Activated naive CD4-positive, alpha-beta T cell treated with Interleukin-2 at 50 U/mL for 16 hours (primary cell): ENCODE data around the gene ENC1.
"Not testable (repeated sequence)": the region's sequence is repeated elsewhere in the genome, so short reads cannot be mapped to it uniquely, and the experiment has no call there.

Experiments
- DNase-seq: peaks from one replicate; pipeline ENCODE4 v3.0.0-alpha.2; 2020

Gene ENC1, protein sequence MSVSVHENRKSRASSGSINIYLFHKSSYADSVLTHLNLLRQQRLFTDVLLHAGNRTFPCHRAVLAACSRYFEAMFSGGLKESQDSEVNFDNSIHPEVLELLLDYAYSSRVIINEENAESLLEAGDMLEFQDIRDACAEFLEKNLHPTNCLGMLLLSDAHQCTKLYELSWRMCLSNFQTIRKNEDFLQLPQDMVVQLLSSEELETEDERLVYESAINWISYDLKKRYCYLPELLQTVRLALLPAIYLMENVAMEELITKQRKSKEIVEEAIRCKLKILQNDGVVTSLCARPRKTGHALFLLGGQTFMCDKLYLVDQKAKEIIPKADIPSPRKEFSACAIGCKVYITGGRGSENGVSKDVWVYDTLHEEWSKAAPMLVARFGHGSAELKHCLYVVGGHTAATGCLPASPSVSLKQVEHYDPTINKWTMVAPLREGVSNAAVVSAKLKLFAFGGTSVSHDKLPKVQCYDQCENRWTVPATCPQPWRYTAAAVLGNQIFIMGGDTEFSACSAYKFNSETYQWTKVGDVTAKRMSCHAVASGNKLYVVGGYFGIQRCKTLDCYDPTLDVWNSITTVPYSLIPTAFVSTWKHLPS

DNA sequence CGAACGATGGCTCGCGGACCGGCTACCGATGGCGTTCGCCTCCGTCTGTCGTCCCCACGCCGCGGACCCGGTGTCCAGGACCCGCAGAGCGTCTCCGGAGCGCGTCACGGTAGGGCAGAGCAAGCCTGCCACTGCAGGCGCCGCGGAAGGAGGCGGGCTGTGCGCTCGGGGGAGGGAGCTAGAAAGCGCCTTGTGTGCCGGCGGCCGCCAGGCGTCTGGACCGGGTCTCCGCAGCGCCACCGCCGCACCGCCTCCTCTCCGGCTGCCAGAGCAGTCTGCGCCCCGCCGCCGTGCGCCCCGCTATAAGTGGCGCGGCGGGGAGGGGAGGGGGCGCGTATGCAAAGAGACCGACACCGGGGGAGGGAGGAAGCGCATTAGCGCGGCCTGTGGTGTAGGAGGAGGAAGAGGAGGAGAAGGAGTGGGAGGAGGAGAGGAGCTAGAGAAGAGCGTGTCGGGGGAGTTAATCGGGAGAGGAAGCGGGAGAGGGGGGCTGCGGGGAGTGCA, at the start of gene ENC1:
Gene ENC1 (minus strand): TSS at position 279 of the 504 bp plus-strand sequence. CDS start 4,243 bp downstream, outside the sequence.
- DNase-seq: peak; percentile 80

DNA sequence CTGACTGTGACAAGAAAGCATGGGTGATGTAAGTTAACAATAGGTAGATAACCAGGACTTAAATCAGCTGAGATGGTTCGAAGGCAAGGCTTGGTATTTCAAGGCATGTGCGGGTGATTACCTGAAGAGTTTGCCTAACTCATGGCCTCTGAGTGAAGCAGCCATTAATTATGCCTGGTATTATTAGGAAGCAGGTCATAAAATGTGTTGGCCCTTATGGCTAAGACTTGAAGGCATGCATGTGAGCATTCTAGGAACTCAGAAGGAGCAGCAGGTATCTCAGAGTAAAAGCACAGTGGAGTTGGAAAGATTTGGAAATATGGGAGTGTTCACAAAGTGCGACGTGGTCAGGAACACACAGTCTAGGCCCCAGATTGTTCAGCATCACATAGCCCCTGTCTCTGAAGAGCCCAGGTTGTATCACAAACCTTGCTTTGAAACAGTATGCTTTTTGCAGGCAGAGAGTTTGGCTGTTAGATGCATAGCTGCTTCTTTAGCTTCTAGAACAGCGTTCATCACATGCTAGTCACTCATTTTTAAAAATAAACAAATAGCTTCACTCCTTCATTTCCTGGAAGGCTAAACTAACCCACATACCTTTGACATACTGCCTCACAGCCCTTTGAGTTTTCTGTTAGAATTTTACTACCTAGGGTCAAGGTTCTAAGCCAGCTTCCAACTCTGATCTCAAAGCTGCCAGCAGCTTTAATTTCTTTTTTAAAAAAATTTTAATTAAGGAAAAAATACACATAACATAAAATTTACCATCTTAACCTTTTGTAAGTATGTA, 46.6 kb upstream of the ENC1 start:
- DNase-seq: no peak

DNA sequence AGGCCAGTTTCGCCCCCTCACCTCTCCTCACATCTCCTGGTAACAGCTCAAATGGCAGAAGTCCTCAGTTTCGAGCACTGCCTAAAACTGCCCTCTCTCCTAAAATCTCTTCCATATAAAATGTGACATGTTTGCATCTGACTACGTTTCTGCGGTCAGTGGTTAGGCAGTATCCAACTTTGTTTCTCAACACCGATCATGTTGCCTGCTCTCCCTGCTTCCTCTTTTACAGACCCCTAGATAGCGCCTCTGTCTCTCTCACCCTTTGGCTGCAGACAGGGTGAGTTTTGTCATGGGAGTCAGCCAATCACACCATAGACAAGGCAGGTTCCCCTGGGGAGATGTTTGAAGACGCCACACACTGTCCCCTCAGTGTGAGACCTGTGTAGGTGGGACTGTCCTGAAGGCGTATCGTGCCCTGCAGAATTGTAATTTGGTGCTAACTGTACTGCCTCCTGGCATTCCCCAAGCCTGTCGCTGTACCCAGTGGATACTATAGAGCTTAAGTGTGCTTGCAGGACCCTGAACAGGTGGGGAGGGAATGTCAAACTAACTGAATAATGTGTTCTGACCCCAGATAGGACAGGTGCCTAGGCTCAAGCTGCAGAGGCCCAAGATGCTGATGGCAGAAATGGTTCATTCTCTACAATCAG, 45.6 kb upstream of the ENC1 start:
- no peak for DNase-seq

DNA sequence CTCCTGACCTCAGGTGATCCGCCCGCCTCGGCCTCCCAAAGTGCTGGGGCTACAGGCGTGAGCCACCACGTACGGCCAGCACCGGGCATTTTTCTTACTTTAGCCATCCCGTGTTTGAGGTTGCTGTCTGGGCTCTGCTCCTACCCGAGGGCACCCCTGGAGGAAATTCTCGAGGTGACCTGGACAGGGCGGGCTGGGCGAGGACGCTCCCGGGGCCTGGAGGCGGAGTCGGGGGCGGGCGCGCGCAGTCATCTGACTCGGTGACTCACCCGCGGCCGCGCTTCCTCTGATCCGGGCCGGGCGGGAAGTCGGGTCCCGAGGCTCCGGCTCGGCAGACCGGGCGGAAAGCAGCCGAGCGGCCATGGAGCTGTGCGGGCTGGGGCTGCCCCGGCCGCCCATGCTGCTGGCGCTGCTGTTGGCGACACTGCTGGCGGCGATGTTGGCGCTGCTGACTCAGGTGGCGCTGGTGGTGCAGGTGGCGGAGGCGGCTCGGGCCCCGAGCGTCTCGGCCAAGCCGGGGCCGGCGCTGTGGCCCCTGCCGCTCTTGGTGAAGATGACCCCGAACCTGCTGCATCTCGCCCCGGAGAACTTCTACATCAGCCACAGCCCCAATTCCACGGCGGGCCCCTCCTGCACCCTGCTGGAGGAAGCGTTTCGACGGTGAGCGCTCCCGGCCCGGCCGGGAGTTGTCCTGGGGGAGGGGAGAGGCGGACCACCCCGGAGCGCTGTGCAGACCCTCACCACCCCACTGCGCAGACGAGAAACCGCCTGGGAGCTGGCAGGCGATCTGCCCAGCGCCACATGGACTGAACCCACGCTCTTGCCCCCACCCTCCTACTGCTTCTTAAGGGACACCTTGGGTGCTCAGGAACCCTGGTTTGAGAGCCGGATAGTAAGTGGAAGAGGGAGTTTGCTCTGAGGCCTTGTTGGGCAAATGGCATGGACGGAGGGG, 44.6 kb upstream of the ENC1 start, which contains the start of gene HEXB:
Gene HEXB (plus strand): TSS at position 334 of the 952 bp plus-strand sequence. CDS start 28 bp downstream, at position 362.
- peak; percentile 86 for DNase-seq

DNA sequence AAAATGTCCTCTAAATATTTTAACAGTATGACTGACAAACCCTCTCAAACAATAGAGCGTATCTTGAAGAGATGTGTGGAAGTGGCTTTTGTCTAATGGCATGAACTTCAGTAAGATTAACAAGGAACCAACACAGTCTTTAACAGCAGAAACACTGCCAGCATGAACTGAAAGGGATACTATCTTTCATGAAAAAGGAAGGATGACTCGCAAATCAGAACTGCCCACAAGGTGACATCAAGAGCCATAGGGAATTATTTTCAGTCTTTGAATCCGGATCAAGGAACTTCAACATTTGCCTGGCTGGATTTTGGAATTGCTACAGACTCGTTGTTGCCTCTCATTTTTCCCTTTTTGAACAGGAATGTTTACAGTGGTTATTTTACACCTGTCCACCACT, 39.4 kb upstream of the ENC1 start:
- no peak for DNase-seq

DNA sequence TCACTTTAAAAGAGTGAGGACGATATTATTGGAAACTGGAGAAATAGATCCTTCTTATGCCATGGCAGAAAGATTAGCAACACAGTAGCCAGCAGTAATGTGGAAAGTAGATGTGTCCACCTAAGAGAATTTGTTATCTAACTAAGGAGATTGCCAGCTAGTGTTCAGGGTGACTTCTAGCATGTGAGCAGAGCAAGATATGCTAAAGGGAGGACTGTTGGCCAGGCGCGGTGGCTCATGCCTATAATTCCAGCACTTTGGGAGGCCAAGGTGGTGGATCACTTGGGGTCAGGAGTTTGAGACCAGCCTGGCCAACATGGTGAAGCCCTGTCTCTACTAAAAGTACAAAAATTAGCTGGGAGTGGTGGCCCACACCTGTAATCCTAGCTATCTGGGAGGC, 38.8 kb upstream of the ENC1 start:
- not testable (repeated sequence) for DNase-seq

DNA sequence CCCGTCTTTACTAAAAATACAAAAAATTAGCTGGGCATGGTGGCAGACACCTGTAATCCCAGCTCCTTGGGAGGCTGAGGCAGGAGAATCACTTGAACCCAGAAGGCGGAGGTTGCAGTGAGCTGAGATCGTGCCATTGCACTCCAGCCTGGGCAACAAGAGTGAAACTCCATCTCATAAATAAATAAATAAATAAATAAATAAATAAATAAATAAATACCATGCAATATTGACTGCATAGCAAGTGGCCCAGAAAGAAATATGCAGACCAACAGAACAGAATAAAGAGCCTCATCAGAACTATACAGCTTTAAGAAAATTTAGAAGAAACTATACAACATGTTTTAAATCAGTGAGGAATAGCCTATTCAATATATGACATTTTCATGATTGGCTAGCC, 37.6 kb upstream of the ENC1 start:
- DNase-seq: not testable (repeated sequence)

DNA sequence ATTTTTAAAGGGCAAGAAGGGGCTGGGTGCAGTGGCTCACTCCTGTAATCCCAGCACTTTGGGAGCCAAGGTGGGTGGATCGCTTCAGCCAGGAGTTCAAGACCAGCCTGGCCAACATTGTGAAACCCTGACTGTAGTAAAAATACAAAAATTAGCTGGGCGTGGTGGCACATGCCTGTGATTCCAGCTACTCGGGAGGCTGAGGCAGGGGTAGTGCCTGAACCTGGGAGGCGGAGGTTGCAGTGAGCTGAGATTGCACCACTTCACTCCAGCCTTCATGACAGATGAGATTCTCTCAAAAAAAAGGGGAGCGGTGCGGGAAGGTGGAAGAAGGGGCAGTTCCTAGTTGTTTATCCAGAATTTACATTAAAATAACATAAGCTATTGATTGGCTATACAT, 35.9 kb upstream of the ENC1 start:
- not testable (repeated sequence) for DNase-seq

DNA sequence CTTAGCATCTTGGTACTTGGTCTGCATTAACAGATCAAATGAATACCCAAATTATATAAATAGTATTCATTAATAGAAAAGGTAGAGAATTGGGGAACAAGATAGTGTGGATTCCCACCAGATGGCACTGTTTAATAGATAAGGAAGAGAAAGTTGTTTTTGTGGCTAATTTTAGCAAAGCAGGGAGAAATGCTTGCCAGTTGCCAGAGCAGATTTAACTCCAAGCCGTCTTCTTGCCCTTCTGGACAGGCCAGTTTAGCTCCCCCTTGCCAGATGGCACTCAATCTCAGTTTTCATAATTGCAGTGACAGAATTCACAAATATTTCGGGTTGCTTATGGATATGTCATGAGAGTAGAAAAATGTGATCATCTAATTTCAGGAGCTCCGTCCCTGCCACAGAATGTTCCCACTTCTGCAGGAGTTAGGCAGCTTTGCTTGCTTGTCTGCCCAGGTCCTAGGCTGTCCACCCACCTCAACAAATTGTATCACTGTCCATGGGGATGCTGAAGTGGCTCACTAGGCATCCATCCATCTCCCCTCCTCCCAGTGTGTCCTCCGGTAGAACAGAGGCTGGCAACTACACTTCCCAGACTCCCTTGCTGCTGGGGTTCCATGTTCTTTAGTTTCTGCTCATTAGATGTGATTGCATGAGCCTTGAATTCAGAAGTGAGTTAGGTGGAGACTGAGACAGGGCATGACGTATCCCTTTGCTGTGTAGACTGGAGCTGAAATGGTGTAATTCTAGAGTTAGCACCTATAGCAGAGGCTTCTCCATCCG, 32.7 kb upstream of the ENC1 start:
- DNase-seq: no peak

DNA sequence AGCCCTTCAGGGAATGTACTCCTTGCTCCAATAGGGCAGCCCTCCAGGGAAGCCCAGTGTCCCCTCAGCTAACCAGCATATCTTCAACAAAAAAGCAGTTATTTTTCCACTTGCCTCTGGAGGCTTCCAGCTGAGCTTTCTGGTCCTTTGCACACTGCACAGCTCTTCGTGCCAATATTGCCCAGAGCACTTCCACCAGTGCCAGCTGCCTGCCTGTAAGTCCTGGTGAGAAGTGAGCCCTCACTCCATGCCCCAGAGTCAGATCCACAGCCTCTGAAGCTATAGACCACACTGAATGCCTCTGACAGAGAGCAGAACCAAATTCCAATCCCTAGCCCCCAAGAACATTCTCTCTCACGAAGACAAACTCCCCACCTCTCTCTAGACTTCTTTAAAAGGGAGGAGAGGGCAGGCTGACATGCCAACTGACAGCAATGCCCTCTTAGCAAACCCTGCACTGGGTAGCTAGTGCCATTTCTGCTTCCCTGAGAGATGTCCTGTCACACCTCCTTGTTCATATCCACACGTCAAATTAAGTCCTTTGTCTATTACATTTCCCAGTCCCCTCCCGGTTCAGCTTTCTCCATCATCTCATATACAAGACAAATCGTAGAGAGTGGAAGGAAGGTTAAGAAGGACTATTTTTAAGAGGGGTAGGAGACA, 31.8 kb upstream of the ENC1 start:
- DNase-seq: no peak

DNA sequence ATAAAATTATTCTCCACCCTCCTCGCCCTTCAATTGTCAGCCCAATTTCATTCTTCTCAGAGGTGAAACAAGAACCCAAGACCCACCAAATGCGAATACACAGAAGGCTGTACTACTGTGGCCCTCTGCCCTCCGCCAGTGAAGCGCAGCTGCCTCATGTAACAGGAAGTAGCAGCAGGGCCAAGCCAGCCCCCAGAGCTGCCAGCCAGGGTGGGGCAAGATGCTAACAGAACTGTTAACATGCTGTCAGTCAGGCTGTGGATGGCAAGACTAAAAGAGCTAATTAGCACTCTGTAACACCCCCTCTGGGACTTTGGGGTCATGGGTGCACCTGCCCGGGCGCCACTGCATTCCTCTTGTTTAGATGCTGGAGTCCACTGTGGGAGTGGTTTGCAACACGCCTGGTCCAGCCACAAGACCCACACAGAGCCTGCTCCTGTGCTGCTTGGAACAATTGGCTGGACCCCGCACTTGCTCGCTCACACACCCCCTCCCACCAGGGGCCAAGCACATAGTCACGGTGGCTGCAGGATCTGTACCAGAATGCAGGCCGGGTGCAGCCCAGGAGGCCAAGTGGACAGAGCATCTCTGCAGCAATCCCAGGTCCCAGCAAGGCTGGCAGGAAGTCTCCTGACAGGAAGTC, 30.0 kb upstream of the ENC1 start:
- no peak for DNase-seq

DNA sequence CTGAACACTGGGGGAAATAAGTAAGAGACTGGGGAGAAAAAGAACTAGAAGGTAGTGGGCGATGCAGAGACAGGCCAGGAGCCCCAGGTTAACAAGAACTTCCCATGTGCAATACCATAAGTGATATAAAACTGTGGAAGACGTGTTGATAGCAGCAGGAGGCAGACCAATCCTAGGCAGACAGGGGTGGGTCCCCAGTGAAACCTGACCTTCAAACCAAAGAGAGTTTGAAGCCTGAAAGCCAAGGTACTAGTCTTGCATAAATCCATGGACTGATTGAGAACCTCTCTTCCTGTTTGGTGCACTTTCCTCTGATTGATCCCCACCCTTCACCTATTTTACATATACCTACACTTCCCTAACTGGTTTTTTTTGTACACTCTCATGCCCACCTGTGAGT, 29.3 kb upstream of the ENC1 start:
- DNase-seq: no peak

DNA sequence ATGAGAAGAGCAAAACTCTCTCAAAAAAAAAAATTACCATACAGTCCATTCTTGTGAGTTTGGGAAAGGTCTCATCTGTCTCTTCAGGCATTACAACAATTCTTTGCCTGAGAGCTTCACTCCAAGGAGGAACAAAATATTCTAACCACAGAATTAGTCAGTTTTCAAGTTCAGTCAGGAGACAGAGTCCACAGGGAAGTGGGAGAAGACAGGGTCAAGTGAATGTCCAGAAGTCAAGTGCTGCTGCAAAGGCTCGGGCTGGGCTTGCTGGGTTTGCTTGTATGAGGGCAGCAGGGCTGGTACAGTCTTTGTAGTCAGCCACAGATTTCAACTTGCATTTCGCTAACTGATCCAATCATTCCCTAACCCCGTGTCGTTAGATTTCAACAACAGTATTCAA, 26.9 kb upstream of the ENC1 start:
- DNase-seq: no peak

DNA sequence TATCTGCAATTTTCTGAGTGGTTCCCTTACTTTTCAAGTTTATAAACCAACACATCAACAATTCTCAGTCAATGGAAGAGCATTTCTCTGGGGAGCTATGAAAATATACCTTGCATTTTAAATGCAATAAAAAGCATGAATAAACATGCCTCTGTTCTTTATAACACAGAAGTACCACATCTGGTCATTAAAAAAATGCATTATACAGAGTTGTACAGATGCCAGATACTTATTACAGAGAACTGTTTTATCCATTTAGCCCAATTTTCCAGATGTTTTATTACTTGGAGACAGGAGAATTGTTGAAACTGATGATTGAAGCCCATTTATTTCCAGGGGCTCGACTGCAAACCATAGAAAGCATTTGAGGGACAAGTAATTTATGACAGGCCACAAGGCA, 25.3 kb upstream of the ENC1 start:
- no peak for DNase-seq

DNA sequence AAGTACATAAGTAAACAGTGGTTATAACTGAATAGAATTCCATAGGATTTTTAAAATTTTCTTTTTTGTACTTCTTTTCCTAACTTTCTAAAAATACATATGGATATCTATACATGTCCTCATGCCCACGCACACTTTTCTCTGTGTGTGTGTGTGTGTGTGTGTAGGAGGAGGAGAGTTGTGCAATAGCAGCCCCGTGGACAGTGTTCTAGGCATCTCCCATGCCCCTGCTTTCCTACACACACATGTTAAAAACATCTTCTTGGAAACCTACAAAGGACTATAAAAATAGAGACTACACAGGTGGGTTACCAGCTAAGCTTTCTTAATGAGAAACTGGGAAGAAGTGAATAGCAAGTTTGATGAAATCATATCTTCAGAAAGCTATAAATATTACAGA, 24.7 kb upstream of the ENC1 start:
- DNase-seq: no peak

DNA sequence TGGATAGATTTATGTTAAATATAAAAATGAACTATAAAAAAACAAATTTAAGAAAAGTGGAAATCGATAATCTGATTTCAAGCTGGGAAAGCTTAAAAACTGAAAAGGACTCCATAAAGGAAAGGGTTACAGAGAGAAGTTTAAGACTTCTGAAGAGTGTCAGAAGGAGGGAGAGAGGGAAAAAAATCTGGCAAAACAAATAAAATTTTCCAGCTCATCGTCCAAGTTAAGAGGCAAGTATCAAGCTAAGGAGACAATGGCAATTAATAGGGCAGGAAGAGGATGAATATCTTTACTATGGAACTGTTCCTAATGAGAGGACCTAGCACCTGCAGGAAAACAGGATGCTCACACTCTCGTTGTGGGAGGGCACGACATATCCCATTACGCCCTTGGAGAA, 24.0 kb upstream of the ENC1 start:
- no peak for DNase-seq

DNA sequence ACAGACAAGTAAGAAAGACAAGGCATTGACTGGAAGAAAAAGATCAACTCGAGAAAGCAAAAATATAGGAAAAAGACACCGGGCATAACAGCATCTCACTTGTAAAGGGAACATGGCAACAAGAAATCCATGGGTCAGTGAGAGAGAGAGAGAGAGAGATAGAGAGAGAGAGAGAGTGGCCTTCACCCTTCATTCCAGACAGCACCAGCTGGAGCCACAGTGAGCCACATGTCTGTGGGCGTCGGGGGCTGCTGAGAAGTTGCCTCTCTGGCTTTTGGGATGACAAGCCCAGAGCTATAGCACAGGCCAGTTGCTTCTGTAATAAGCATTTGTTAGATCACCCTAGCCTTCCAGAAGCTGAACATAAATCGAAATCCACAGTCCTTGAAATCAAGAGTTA, 20.3 kb upstream of the ENC1 start:
- DNase-seq: no peak

DNA sequence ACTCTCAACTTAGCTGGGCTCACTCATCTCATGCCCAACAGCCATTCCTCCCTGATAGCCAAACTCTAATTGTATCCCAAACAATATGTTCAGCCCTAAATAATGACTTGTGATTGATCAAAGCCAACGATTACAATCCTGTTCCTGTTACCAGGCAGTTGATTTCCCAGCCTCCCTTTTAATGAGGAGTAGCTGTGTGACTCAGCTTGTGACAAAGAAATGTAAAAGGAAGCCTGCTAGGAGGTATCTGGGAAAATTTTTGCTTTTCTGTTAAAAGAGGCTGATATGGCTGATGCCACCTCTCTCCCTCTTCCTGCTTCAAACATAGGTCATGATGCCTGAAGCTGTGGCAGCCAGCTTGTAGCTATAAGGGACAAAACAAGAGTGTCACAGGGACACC, 19.6 kb upstream of the ENC1 start:
- no peak for DNase-seq

DNA sequence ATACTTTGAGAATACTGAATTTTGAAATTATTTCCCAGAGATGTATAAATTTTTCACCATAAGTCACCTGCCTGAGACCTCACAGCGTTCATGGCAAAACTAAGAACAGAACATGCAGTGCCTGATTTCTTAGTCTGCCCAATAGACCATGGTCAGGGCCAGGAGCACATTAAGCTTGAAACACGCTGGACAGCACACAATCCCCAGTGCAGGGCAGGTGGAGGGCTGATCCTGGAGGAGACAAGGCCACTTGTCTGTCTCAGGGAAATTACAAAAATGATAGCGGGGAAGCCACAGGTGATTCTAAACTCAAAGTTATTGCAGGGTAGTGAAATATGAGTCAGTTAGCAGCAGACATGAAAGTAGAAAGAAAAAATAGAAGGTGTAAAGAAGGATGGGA, 18.6 kb upstream of the ENC1 start:
- DNase-seq: no peak

DNA sequence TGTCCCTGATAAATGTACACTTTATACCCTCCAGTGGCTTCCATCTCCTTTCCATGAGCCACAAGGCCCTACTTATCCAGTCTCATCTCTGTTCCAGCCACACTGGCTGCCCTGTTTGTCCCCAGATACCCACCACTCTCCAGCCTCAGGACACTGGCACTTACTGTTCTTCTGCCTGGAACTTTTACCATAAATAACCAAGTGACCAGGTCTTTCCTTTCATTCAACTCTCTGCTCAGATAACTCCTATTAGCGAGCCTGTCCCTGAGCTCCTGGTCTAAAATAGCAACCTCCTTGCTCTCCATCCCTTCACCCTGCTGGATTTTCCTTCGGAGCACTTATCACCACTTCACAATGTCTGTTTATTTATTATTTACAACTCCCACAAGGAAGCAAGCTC, 16.6 kb upstream of the ENC1 start:
- DNase-seq: no peak
